CD14-positive monocyte (primary cell): ENCODE results near the gene CDC37. TPM values are rescaled to one million over a fixed set of nuclear protein-coding genes. Genes with fewer than 3 reads are reported as not detected.

Experiments
- DNase-seq, 3 donors: peaks; one replicate each; pipeline ENCODE4 v3.0.0-alpha.2; 2011 to 2022
- H2AFZ ChIP-seq: 2 replicates; pipeline ENCODE4 v1.6.0; 2012; ENCODE audit warnings: mild to moderate bottlenecking, low read depth, low read length, inconsistent platforms; ENCODE audit not compliant: insufficient read depth, poor library complexity, severe bottlenecking
- H3K27ac ChIP-seq, 2 donors: 1 replicate in 1 of 2; 2 replicates in 1 of 2; pipeline ENCODE4 v1.5.1; 2012 to 2013; ENCODE audit warnings: low read length in 2 of 2, control low read depth in 1 of 2, inconsistent platforms in 1 of 2, low read depth in 1 of 2, mild to moderate bottlenecking in 1 of 2
- H3K27me3 ChIP-seq, 2 donors: one replicate each; pipeline versions ENCODE4 v1.6.0 to v1.6.1; 2011 to 2013; ENCODE audit warnings: low read length in 2 of 2; ENCODE audit not compliant: control insufficient read depth in 2 of 2, insufficient read depth in 2 of 2
- H3K36me3 ChIP-seq, 2 donors: replicated peaks in 1 of 2; 1 replicate in 1 of 2; 2 replicates in 1 of 2; pipeline versions ENCODE4 v1.5.1 to v1.6.1; 2012 to 2013; ENCODE audit warnings: low read length in 2 of 2, control low read depth in 1 of 2, inconsistent platforms in 1 of 2, mild to moderate bottlenecking in 1 of 2; ENCODE audit not compliant: insufficient read depth in 2 of 2, control insufficient read depth in 1 of 2
- H3K4me1 ChIP-seq, 2 donors: 1 replicate in 1 of 2; 2 replicates in 1 of 2; pipeline versions ENCODE4 v1.5.1 to v1.6.1; 2012 to 2013; ENCODE audit warnings: low read length in 2 of 2, control low read depth in 1 of 2, inconsistent platforms in 1 of 2, mild to moderate bottlenecking in 1 of 2, moderate library complexity in 1 of 2; ENCODE audit not compliant: insufficient read depth in 2 of 2, control insufficient read depth in 1 of 2
- H3K4me2 ChIP-seq: replicated peaks from 2 replicates; pipeline ENCODE3; 2012; ENCODE audit warnings: low read length, moderate library complexity, mild to moderate bottlenecking; ENCODE audit not compliant: poor library complexity, severe bottlenecking; ENCODE audit errors: extremely low read depth
- H3K4me3 ChIP-seq, 3 experiments: fragments of 200-600 bp in 1 of 3; sonication (generic) in 1 of 3; replicated peaks in 1 of 3; 1 replicate in 2 of 3; 2 replicates in 1 of 3; pipeline ENCODE4 v1.5.1; 2011 to 2013; ENCODE audit warnings: low read length in 3 of 3, mild to moderate bottlenecking in 3 of 3, control low read depth in 2 of 3, low read depth in 2 of 3, inconsistent platforms in 1 of 3, moderate library complexity in 1 of 3
- H3K79me2 ChIP-seq: 2 replicates; pipeline ENCODE4 v1.6.0; 2012; ENCODE audit warnings: mild to moderate bottlenecking, control low read depth, inconsistent platforms, low read length, moderate library complexity; ENCODE audit not compliant: insufficient read depth
- H3K9ac ChIP-seq: 2 replicates; pipeline ENCODE4 v1.6.0; 2017; ENCODE audit warnings: low read length, mild to moderate bottlenecking; ENCODE audit not compliant: insufficient read depth, poor library complexity, severe bottlenecking
- H3K9me3 ChIP-seq, 2 donors: replicated peaks in 1 of 2; 1 replicate in 1 of 2; 2 replicates in 1 of 2; pipeline versions ENCODE4 v1.5.1 to v1.6.1; 2012 to 2013; ENCODE audit warnings: low read length in 2 of 2, control low read depth in 1 of 2; ENCODE audit not compliant: control insufficient read depth in 1 of 2, insufficient read depth in 1 of 2
- H4K20me1 ChIP-seq: 2 replicates; pipeline ENCODE4 v1.6.0; 2012; ENCODE audit warnings: mild to moderate bottlenecking, low read length, control low read depth, moderate library complexity; ENCODE audit not compliant: insufficient read depth
- H3K27ac Mint-ChIP-seq, 7 donors: one replicate each; pipeline ENCODE4 v1.8.0; 2020; ENCODE audit warnings: mild to moderate bottlenecking in 7 of 7, mixed read lengths in 7 of 7, moderate library complexity in 6 of 7, inconsistent platforms in 2 of 7
- H3K27me3 Mint-ChIP-seq, 3 donors: one replicate each; pipeline ENCODE4 v1.8.0; 2021 to 2022; ENCODE audit warnings: low read depth in 3 of 3, mild to moderate bottlenecking in 3 of 3, mixed read lengths in 3 of 3, moderate library complexity in 3 of 3, inconsistent platforms in 1 of 3
- H3K36me3 Mint-ChIP-seq, 2 donors: one replicate each; pipeline ENCODE4 v1.8.0; 2020; ENCODE audit warnings: mixed read lengths in 2 of 2, inconsistent platforms in 1 of 2, mild to moderate bottlenecking in 1 of 2
- H3K4me1 Mint-ChIP-seq: one replicate; pipeline ENCODE4 v1.8.0; 2020; ENCODE audit warnings: mild to moderate bottlenecking, mixed read lengths
- H3K4me3 Mint-ChIP-seq, 2 donors: one replicate each; pipeline ENCODE4 v1.8.0; 2020; ENCODE audit warnings: mild to moderate bottlenecking in 2 of 2, mixed read lengths in 2 of 2, moderate library complexity in 1 of 2
- H3K9me3 Mint-ChIP-seq, 7 donors: one replicate each; pipeline ENCODE4 v1.8.0; 2020 to 2022; ENCODE audit warnings: mixed read lengths in 7 of 7, mild to moderate bottlenecking in 6 of 7, moderate library complexity in 6 of 7, inconsistent platforms in 2 of 7
- WGBS: methylation state at CpG from one replicate; pipeline ENCODE4 v1.1.5; 2013; ENCODE audit warnings: missing lambda C conversion rate; ENCODE audit not compliant: insufficient coverage; 5-methylcytosine and 5-hydroxymethylcytosine counted together
- intact Hi-C, 2 donors: fragments of 100-400 bp; cut with micrococcal nuclease; formaldehyde crosslinking; loops; one replicate each; pipeline versions ENCODE4 v1.15.0 to v1.15.1; 2023
- polyA plus RNA-seq, 3 donors: library from polyadenylated mRNA; depleted of rRNA in 1 of 3; unstranded in 2 of 3; stranded (reverse) in 1 of 3; fragments of 300-500 nt in 2 of 3; fragments of >200 nt in 1 of 3; fragmentation: Illumina TruSeq in 2 of 3; gene quantifications; 1 replicate in 2 of 3; 2 replicates in 1 of 3; pipeline ENCODE4 v1.2.3, GENCODE V29; 2012 to 2021
- TF ChIP-seq, protein P1 (sequence below): fragments of 200-600 bp; IDR thresholded peaks from one replicate; pipeline ENCODE4 v1.8.0; 2022; ENCODE audit warnings: antibody characterized with exemption, mild to moderate bottlenecking

The CDC37 gene
- polyA plus RNA-seq, 3 donors = 49.3 to 575 (median 54.9) TPM

DNA sequence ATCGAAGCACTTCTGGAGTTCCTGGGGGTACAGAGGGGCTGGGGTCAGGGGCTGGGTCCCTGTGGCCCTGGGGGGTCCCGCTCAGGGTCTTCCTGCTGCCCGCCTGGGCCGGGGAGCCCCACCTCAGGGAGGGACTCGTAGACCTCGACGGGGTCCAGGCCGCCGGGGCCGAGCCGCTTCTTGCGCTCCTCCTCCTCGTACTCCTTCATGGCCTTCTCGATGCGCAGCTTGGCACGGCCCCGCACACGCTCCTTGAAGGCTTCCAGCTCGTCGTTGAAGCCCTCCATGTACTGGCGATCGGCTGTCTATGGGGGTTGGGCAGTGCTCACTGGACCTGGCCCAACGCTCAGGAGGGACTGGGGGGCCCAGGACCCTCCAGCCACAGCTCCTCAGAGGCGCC is 10.2 kb downstream of the CDC37 start:
- Mint-ChIP-seq H3K4me3 (no peak overlapping the region), H3K27me3 (no peaks in the 10 kb centered on the region), H3K27ac (no peak overlapping the region), H3K4me1 (peaks cover 5% of the 10 kb centered on the region), H3K36me3 (peaks cover 58 to 82% of the 10 kb centered on the region in 2 donors), H3K9me3 (no peaks in the 10 kb centered on the region)
- H4K20me1 ChIP-seq = peaks cover 21% of the 10 kb centered on the region
- intact Hi-C loops = loop anchor here in 1 of 2 donors (5.0 kb wide), 1 partner anchor 461 kb away; no protein-coding TSS in a partner anchor
- H3K9me3 ChIP-seq = no peaks in the 10 kb centered on the region
- no peak overlapping the region for H3K27ac ChIP-seq
- H2AFZ ChIP-seq = no peak overlapping the region
- H3K4me2 ChIP-seq = no peak overlapping the region
- H3K4me3 ChIP-seq = no peak overlapping the region
- no peak for DNase-seq
- 94% methylated on average over 15 of the region's 24 CpGs for WGBS
- TF ChIP-seq, protein P1, sequence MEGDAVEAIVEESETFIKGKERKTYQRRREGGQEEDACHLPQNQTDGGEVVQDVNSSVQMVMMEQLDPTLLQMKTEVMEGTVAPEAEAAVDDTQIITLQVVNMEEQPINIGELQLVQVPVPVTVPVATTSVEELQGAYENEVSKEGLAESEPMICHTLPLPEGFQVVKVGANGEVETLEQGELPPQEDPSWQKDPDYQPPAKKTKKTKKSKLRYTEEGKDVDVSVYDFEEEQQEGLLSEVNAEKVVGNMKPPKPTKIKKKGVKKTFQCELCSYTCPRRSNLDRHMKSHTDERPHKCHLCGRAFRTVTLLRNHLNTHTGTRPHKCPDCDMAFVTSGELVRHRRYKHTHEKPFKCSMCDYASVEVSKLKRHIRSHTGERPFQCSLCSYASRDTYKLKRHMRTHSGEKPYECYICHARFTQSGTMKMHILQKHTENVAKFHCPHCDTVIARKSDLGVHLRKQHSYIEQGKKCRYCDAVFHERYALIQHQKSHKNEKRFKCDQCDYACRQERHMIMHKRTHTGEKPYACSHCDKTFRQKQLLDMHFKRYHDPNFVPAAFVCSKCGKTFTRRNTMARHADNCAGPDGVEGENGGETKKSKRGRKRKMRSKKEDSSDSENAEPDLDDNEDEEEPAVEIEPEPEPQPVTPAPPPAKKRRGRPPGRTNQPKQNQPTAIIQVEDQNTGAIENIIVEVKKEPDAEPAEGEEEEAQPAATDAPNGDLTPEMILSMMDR = no peak
- no peak overlapping the region for H3K9ac ChIP-seq
- H3K4me1 ChIP-seq = peaks cover 0 to 6% of the 10 kb centered on the region in 2 donors
- H3K36me3 ChIP-seq = peaks cover 48 to 67% of the 10 kb centered on the region in 2 donors
- peaks cover 16% of the 10 kb centered on the region for H3K79me2 ChIP-seq
- no peaks in the 10 kb centered on the region for H3K27me3 ChIP-seq

- Histone ChIP-seq H4K20me1 (peaks cover 13% of the 10 kb centered on the region), H2AFZ (no peak overlapping the region), H3K9ac (no peak overlapping the region), H3K36me3 (peaks cover 47 to 61% of the 10 kb centered on the region in 2 donors), H3K4me2 (no peak overlapping the region), H3K27me3 (no peaks in the 10 kb centered on the region), H3K9me3 (no peaks in the 10 kb centered on the region), H3K27ac (no peak overlapping the region), H3K79me2 (peaks cover 8% of the 10 kb centered on the region), H3K4me3 (no peak overlapping the region), H3K4me1 (peaks cover 0 to 6% of the 10 kb centered on the region in 2 donors)
- H3K4me3 Mint-ChIP-seq = no peak overlapping the region
- peaks cover 0 to 4% (median 0%) of the 10 kb centered on the region in 3 donors for H3K27me3 Mint-ChIP-seq
- H3K9me3 Mint-ChIP-seq = no peaks in the 10 kb centered on the region
- TF ChIP-seq, protein P1 = no peak
- no peak overlapping the region for H3K27ac Mint-ChIP-seq
- peaks cover 5% of the 10 kb centered on the region for H3K4me1 Mint-ChIP-seq
- H3K36me3 Mint-ChIP-seq = peaks cover 52 to 73% of the 10 kb centered on the region in 2 donors
- intact Hi-C loops = loop anchor here in 1 of 2 donors (5.0 kb wide), 1 partner anchor 460 kb away; no protein-coding TSS in a partner anchor
- DNase-seq = no peak
- no CpG with 5 or more reads among the region's 6 CpGs for WGBS
These were observed 11.2 kb downstream of the CDC37 start for GRCh38 chr19:10392120-10392519.
